Endothelial cell (in vitro differentiated cells): ENCODE results near the gene CIDEB. TPM values are rescaled to one million over a fixed set of nuclear protein-coding genes. Genes with fewer than 3 reads are reported as not detected.

ENCODE experiments used
- DNase-seq: peaks from one replicate; pipeline ENCODE4 v3.0.0; 2021; ENCODE audit warnings: low spot score
- H3K27ac Mint-ChIP-seq: one replicate; pipeline ENCODE4 v1.8.0; 2021; ENCODE audit warnings: mixed read lengths, inconsistent platforms; ENCODE audit not compliant: unreplicated experiment
- H3K27me3 Mint-ChIP-seq: one replicate; pipeline ENCODE4 v1.8.0; 2021; ENCODE audit warnings: mild to moderate bottlenecking, moderate library complexity, mixed read lengths, inconsistent platforms; ENCODE audit not compliant: unreplicated experiment
- H3K36me3 Mint-ChIP-seq: one replicate; pipeline ENCODE4 v1.8.0; 2021; ENCODE audit warnings: mild to moderate bottlenecking, low read depth, mixed read lengths, inconsistent platforms; ENCODE audit not compliant: unreplicated experiment
- H3K4me1 Mint-ChIP-seq: one replicate; pipeline ENCODE4 v1.8.0; 2021; ENCODE audit warnings: mild to moderate bottlenecking, mixed read lengths, inconsistent platforms; ENCODE audit not compliant: unreplicated experiment
- H3K4me3 Mint-ChIP-seq: one replicate; pipeline ENCODE4 v1.8.0; 2021; ENCODE audit warnings: mild to moderate bottlenecking, mixed read lengths, inconsistent platforms; ENCODE audit not compliant: unreplicated experiment
- H3K9me3 Mint-ChIP-seq: one replicate; pipeline ENCODE4 v1.8.0; 2021; ENCODE audit warnings: mixed read lengths, inconsistent platforms; ENCODE audit not compliant: unreplicated experiment
- total RNA-seq: library from RNA; stranded (reverse); fragmentation: NEBNext Ultra II Directional; extraction: Animal tissue kit (Norgen Biotek cat#: 25700); gene quantifications from one replicate; pipeline ENCODE4 v1.2.1, GENCODE V29; 2021; ENCODE audit not compliant: unreplicated experiment
- TF ChIP-seq, protein P1 (sequence below): fragments of 200-600 bp; sonication (generic); IDR thresholded peaks from one replicate; pipeline ENCODE4 v1.5.0; 2021; ENCODE audit warnings: antibody characterized with exemption; ENCODE audit not compliant: unreplicated experiment

The CIDEB gene
- total RNA-seq, 1 donor from 2014 or later: 0.82 TPM

GRCh38 chr14:24273422-24273998, 34.3 kb downstream of the CIDEB start:
- no peak overlapping the region for H3K4me3 Mint-ChIP-seq
- DNase-seq: no peak
- H3K9me3 Mint-ChIP-seq: no peaks in the 10 kb centered on the region
- H3K36me3 Mint-ChIP-seq: peaks cover 8% of the 10 kb centered on the region
- H3K4me1 Mint-ChIP-seq: peaks cover 17% of the 10 kb centered on the region
- no peak overlapping the region for H3K27ac Mint-ChIP-seq
- TF ChIP-seq, protein P1, sequence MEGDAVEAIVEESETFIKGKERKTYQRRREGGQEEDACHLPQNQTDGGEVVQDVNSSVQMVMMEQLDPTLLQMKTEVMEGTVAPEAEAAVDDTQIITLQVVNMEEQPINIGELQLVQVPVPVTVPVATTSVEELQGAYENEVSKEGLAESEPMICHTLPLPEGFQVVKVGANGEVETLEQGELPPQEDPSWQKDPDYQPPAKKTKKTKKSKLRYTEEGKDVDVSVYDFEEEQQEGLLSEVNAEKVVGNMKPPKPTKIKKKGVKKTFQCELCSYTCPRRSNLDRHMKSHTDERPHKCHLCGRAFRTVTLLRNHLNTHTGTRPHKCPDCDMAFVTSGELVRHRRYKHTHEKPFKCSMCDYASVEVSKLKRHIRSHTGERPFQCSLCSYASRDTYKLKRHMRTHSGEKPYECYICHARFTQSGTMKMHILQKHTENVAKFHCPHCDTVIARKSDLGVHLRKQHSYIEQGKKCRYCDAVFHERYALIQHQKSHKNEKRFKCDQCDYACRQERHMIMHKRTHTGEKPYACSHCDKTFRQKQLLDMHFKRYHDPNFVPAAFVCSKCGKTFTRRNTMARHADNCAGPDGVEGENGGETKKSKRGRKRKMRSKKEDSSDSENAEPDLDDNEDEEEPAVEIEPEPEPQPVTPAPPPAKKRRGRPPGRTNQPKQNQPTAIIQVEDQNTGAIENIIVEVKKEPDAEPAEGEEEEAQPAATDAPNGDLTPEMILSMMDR: no peak
- H3K27me3 Mint-ChIP-seq: peaks cover 10% of the 10 kb centered on the region

DNA sequence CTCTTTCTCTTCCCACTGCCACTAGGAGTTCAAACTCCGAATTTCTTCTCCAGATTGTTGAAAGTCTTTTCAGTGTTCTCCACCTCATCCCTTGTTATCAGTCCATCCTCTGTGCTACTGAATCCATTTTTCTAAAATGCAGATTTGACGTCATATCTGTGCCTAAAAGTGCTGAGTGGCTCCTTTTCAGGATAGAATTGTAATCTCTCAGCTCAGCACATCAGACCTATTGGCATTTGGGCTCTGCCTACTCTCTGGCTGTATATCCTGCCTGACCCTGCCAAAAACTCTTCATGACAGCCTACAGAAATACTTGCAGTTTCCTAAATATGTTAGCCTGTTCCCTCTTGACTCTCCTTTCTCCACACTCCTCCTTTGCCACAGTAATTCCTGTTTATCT, 35.3 kb downstream of the CIDEB start:
- H3K36me3 Mint-ChIP-seq: peaks cover 9% of the 10 kb centered on the region
- TF ChIP-seq, protein P1: no peak
- no peak overlapping the region for H3K27ac Mint-ChIP-seq
- DNase-seq: no peak
- peaks cover 10% of the 10 kb centered on the region for H3K4me1 Mint-ChIP-seq
- no peaks in the 10 kb centered on the region for H3K9me3 Mint-ChIP-seq
- peaks cover 7% of the 10 kb centered on the region for H3K27me3 Mint-ChIP-seq
- peak overlapping the region; percentile 91 for H3K4me3 Mint-ChIP-seq

DNA sequence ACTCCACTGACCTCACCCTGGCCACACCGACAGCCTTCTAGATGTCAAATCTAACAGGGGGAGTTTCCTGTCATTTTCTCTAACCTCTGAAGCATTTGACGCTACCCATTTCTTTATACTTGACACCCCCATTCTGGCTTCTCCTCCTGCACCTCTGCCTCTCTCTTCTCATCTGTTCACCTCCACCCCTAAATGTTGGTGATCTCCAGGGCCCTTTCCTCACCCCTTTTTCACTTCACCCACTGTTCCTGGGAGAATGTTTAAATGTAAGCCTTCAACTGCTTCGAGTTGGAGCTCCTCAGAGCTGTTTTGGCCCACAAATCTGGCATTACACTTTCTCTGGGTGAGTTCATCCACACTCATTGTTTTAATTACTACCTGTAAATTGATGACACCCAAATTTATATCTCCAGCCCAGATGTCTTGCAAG, 35.9 kb downstream of the CIDEB start:
- peak overlapping the region; percentile 87 for H3K27ac Mint-ChIP-seq
- TF ChIP-seq, protein P1: no peak
- DNase-seq: no peak
- H3K4me1 Mint-ChIP-seq: peaks cover 12% of the 10 kb centered on the region
- peak overlapping the region; percentile 91 for H3K4me3 Mint-ChIP-seq
- no peaks in the 10 kb centered on the region for H3K9me3 Mint-ChIP-seq
- H3K36me3 Mint-ChIP-seq: peaks cover 15% of the 10 kb centered on the region
- peaks cover 10% of the 10 kb centered on the region for H3K27me3 Mint-ChIP-seq

GRCh38 chr14:24271134-24271833, 36.5 kb downstream of the CIDEB start, which contains the start of gene RABGGTA:
Gene RABGGTA (minus strand): TSS chr14:24271597. CDS start chr14:24271115, 482 bp downstream.
- TF ChIP-seq, protein P1: peak; percentile 50
- DNase-seq: peak; percentile 87
- peaks cover 10% of the 10 kb centered on the region for H3K27me3 Mint-ChIP-seq
- H3K27ac Mint-ChIP-seq: peak within 1 kb of the TSS; percentile 87
- H3K9me3 Mint-ChIP-seq: no peaks in the 10 kb centered on the region
- peak within 1 kb of the TSS; percentile 91 for H3K4me3 Mint-ChIP-seq
- peaks cover 12% of the 10 kb centered on the region for H3K4me1 Mint-ChIP-seq
- H3K36me3 Mint-ChIP-seq: peaks cover 18% of the 10 kb centered on the region
